ENCODE data around the gene SLC6A4. TPM values are rescaled to one million over a fixed set of nuclear protein-coding genes. Genes with fewer than 3 reads are reported as not detected.
"Not testable (repeated sequence)": the region's sequence is repeated elsewhere in the genome, so short reads cannot be mapped to it uniquely, and the experiment has no call there.

SLC6A4 gene
- total RNA-seq, 1 donor from 2014 or later, result 0.22 TPM

GRCh38 chr17:30243002-30243401, 7.5 kb upstream of the SLC6A4 start:
- DNase-seq (ENCODE audit: missing footprints), result no peak
- intact Hi-C loops (cut with DNase I), result no loop called here
- no peak for ATAC-seq

GRCh38 chr17:30241051-30241450, 5.6 kb upstream of the SLC6A4 start:
- intact Hi-C loops (cut with DNase I), result no loop called here
- ATAC-seq, result no peak
- DNase-seq (ENCODE audit: missing footprints), result no peak

GRCh38 chr17:30240177-30240576, 4.7 kb upstream of the SLC6A4 start:
- ATAC-seq, result no peak
- intact Hi-C loops (cut with DNase I), result no loop called here
- DNase-seq (ENCODE audit: missing footprints), result no peak

GRCh38 chr17:30239089-30239462, 3.6 kb upstream of the SLC6A4 start:
- no peak for DNase-seq (ENCODE audit: missing footprints)
- intact Hi-C loops (cut with DNase I), result loop anchor here (5.0 kb wide), 1 partner anchor 112 kb away; no protein-coding TSS in a partner anchor
- no peak for ATAC-seq

GRCh38 chr17:30238387-30239088, 3.0 kb upstream of the SLC6A4 start:
- no peak for ATAC-seq
- intact Hi-C loops (cut with DNase I), result loop anchor here (5.0 kb wide), 1 partner anchor 111 kb away; no protein-coding TSS in a partner anchor

GRCh38 chr17:30238003-30238344, 2.5 kb upstream of the SLC6A4 start:
- DNase-seq (ENCODE audit: missing footprints) (no peak), ATAC-seq (no peak)
- intact Hi-C loops (cut with DNase I), result loop anchor here (5.0 kb wide), 1 partner anchor 111 kb away; no protein-coding TSS in a partner anchor

More at GRCh38 chr17:30238387-30239088, 3.0 kb upstream of the SLC6A4 start:
- DNase-seq (ENCODE audit: missing footprints), result no peak

GRCh38 chr17:30237296-30238002, 2.0 kb upstream of the SLC6A4 start:
- ATAC-seq (no peak), DNase-seq (ENCODE audit: missing footprints) (no peak)
- intact Hi-C loops (cut with DNase I), result loop anchor here (5.0 kb wide), 1 partner anchor 110 kb away; no protein-coding TSS in a partner anchor

GRCh38 chr17:30236766-30237165, 1.3 kb upstream of the SLC6A4 start:
- ATAC-seq (peak; percentile 73), DNase-seq (ENCODE audit: missing footprints) (no peak)
- intact Hi-C loops (cut with DNase I), result loop anchor here (5.0 kb wide), 1 partner anchor 109 kb away; no protein-coding TSS in a partner anchor

- no peak for DNase-seq (ENCODE audit: missing footprints)
- ATAC-seq, result no peak
- intact Hi-C loops (cut with DNase I), result loop anchor here (5.0 kb wide), 1 partner anchor 109 kb away; no protein-coding TSS in a partner anchor
Observed at GRCh38 chr17:30236297-30236624, 764 bp upstream of the SLC6A4 start.

- no peak for DNase-seq (ENCODE audit: missing footprints)
- no peak for ATAC-seq
- intact Hi-C loops (cut with DNase I), result loop anchor here (5.0 kb wide), 1 partner anchor 108 kb away; no protein-coding TSS in a partner anchor
Observed at GRCh38 chr17:30234964-30235363, 533 bp downstream of the SLC6A4 start.

- DNase-seq (ENCODE audit: missing footprints), result no peak
- no peak for ATAC-seq
- intact Hi-C loops (cut with DNase I), result no loop called here
Observed at GRCh38 chr17:30234296-30234695, 1.2 kb downstream of the SLC6A4 start.

GRCh38 chr17:30232824-30233427, 2.6 kb downstream of the SLC6A4 start:
- intact Hi-C loops (cut with DNase I), result no loop called here
- DNase-seq (ENCODE audit: missing footprints), result no peak
- no peak for ATAC-seq

GRCh38 chr17:30232015-30232823, 3.3 kb downstream of the SLC6A4 start:
- DNase-seq (ENCODE audit: missing footprints) (no peak), ATAC-seq (no peak)
- intact Hi-C loops (cut with DNase I), result no loop called here

GRCh38 chr17:30230596-30231125, 4.8 kb downstream of the SLC6A4 start:
- intact Hi-C loops (cut with DNase I), result no loop called here
- DNase-seq (ENCODE audit: missing footprints), result no peak
- no peak for ATAC-seq

GRCh38 chr17:30230009-30230408, 5.5 kb downstream of the SLC6A4 start:
- ATAC-seq; intact Hi-C loops (cut with DNase I); DNase-seq (ENCODE audit: missing footprints): not testable (repeated sequence)

- no peak for ATAC-seq
- intact Hi-C loops (cut with DNase I), result no loop called here
- no peak for DNase-seq (ENCODE audit: missing footprints)
Observed at GRCh38 chr17:30229012-30229411, 6.5 kb downstream of the SLC6A4 start.

- ATAC-seq (no peak), DNase-seq (ENCODE audit: missing footprints) (no peak)
- intact Hi-C loops (cut with DNase I), result no loop called here
Observed at GRCh38 chr17:30228011-30228410, 7.5 kb downstream of the SLC6A4 start.

GRCh38 chr17:30226878-30227277, 8.6 kb downstream of the SLC6A4 start:
- intact Hi-C loops (cut with DNase I), result no loop called here
- ATAC-seq (no peak), DNase-seq (ENCODE audit: missing footprints) (no peak)
